NCI-H510A (cell line): ENCODE data around the gene FOXE3.
A peak's percentile ranks its signal among the peaks of the same experiment; 100 is the strongest.
"Not testable (repeated sequence)": the region's sequence is repeated elsewhere in the genome, so short reads cannot be mapped to it uniquely, and the experiment has no call there.

Experiments
- DNase-seq: peaks from one replicate; lab custom pipeline; 2025; lab: John Stamatoyannopoulos, UW

FOXE3 gene

GRCh38 chr1:47449822-47450552, 33.9 kb downstream of the FOXE3 start:
- no peak for DNase-seq

DNA sequence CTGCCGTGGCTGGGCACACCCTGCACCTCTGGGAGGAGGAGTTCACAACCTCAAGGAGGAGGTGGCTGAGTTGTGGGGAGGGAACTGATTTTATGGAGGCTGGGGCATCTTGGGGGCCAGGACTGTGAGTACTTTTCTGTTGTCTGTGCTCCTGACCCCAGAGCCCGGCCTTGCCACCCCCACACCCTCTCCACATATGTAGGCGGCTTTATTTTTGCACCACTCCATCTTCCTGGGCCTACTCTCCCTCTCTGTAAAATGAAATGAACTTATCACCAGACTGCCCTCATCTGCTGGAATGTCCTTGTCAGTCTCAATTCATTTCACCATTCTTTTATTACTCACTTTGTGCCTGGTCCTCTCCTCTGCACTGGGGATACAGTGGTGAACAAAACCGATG, 34.5 kb downstream of the FOXE3 start:
- DNase-seq: no peak

DNA sequence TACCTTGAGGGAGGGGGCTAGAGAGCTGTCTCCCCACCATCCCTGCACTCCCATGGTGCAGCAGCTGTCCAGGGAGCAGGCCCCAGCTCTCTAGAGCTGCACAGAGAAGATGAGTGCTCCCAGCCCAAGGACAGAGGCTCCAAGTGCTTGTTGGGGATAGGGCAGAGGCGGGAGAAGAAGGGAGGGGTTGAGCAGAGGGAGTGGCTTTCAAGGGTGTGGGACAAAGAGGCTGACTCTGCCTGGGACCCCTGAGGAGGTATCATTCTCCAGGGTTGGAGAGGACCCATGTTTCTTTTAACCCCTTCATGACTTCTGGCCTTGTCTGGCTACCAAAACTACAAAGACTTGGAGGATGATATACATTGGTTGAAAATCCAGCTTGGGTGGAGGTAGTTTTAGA, 36.3 kb downstream of the FOXE3 start:
- DNase-seq: no peak

GRCh38 chr1:47453910-47454309, 37.8 kb downstream of the FOXE3 start:
- not testable (repeated sequence) for DNase-seq

DNA sequence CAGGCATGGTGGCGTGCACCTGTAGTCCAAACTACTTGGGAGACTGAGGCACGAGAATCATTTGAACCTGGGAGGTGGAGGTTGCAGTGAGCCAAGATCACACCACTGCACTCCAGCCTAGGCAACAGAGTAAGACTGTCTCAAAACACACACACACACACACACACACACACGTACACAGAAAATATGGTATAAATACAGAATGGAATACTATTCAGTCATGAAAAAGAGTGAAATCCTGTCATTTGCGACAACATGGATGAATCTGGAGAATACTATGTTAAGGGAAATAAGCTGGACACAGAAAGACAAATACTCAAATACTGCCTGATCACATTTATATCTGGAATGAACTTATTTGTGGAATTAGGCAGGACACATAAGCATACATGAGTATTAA, 40.2 kb downstream of the FOXE3 start:
- no peak for DNase-seq

- not testable (repeated sequence) for DNase-seq
Measured at GRCh38 chr1:47457547-47457946, 41.5 kb downstream of the FOXE3 start.

DNA sequence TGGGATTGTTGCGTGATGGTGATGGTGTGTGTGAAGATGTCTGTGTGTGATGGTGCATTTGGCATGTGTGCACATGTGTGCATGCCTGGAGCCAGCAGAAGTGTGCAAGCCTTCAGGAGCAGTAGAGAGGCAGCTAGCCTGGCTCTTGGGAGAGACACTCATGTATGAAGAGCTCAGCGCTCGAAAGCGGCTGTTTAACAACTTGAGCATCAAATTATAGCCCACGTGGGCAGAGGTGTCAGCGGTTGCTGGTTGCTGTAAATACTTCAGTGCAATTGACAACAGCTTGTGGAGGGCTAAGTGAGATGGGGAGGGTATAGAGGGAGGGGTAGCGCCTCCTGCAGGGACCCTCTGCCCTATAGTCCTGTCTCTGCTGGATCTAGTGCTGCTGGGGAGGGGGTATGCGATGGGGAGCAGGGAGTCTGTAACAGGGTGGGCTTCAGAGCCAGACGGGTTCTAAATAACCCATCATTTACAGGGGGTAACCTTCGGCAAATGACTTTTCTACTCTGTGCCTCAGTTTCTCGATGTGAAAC, 43.2 kb downstream of the FOXE3 start:
- DNase-seq: peak; percentile 68

- DNase-seq: no peak
Measured at GRCh38 chr1:47460040-47460439, 44.0 kb downstream of the FOXE3 start.

GRCh38 chr1:47460456-47460855, 44.4 kb downstream of the FOXE3 start:
- DNase-seq: no peak

DNA sequence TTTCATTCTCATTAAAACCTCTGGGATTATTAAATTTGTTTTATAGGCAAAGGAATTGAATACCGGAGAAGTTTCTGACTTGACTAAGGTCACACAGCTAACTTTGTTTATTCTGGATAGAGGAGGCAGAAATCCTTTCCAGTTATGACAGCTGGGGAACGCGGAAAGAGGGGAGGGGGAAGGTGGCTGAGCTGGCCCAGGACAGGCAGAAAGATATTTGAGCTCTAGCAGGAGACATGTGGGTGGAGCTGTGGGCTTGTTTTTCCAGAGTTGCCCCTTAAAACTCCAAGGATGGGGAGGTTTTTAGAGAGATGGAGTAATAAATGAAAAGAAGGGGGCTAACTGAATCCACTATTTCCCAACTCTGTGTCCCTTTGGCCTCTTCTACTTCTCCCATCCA, 49.5 kb downstream of the FOXE3 start:
- DNase-seq: no peak
